Esophagus muscularis mucosa (tissue), 4 donors: ENCODE data around the gene CLBA1. TPM values are rescaled to one million over a fixed set of nuclear protein-coding genes. Genes with fewer than 3 reads are reported as not detected.

Experiments used
- DNase-seq: peaks from one replicate; pipeline ENCODE4 v3.0.0-alpha.2; 2017; ENCODE audit errors: extremely low spot score
- H3K27ac ChIP-seq, 4 donors: fragments of 200-600 bp; sonication (generic); replicated peaks in 1 of 4; 1 replicate in 3 of 4; 2 replicates in 1 of 4; pipeline ENCODE4 v1.5.1; 2016 to 2019; ENCODE audit warnings: mild to moderate bottlenecking in 1 of 4
- H3K27me3 ChIP-seq, 4 donors: fragments of 200-600 bp; sonication (generic); one replicate each; pipeline versions ENCODE4 v1.5.1 to v1.6.0; 2016 to 2019
- H3K36me3 ChIP-seq, 4 donors: fragments of 200-600 bp; sonication (generic); one replicate each; pipeline ENCODE4 v1.5.1; 2016 to 2019
- H3K4me1 ChIP-seq, 4 donors: fragments of 200-600 bp; sonication (generic); one replicate each; pipeline ENCODE4 v1.5.1; 2016 to 2019
- H3K4me3 ChIP-seq, 4 donors: fragments of 200-600 bp; sonication (generic); 1 replicate in 2 of 4; 2 replicates in 2 of 4; pipeline ENCODE4 v1.5.1; 2016 to 2019; ENCODE audit warnings: mild to moderate bottlenecking in 4 of 4, moderate library complexity in 1 of 4
- H3K9me3 ChIP-seq, 4 donors: fragments of 200-600 bp; sonication (generic); 1 replicate in 3 of 4; 2 replicates in 1 of 4; pipeline ENCODE4 v1.5.1; 2016 to 2019
- EP300 ChIP-seq: sonication (generic); formaldehyde crosslinking; IDR thresholded peaks from one replicate; pipeline ENCODE4 v1.6.1; 2017; ENCODE audit warnings: antibody characterized with exemption
- POLR2A ChIP-seq: fragments of 450-650 bp; IDR thresholded peaks from one replicate; pipeline ENCODE4 v1.6.1; 2017; ENCODE audit warnings: antibody characterized with exemption, moderate library complexity, mild to moderate bottlenecking, low read depth
- POLR2AphosphoS5 ChIP-seq, 2 donors: sonication (generic); formaldehyde crosslinking; IDR thresholded peaks; one replicate each; pipeline ENCODE4 v1.6.1; 2017; ENCODE audit warnings: antibody characterized with exemption in 2 of 2
- WGBS: methylation state at CpG from one replicate; pipeline ENCODE4 v1.1.5; 2018; 5-methylcytosine and 5-hydroxymethylcytosine counted together
- intact Hi-C: fragments of 100-400 bp; cut with DNase I; formaldehyde crosslinking; loops from one replicate; pipeline ENCODE4 v1.15.1; 2023
- total RNA-seq, 4 donors: library from RNA; depleted of rRNA; stranded (reverse); fragments of >200 nt; gene quantifications; one replicate each; pipeline versions ENCODE4 v1.1.0 to v1.2.1, GENCODE V29; 2016
- TF ChIP-seq, protein P1 (sequence below), 3 experiments: fragments of 200-600 bp in 2 of 3; fragments of 450-650 bp in 1 of 3; sonication (generic) in 2 of 3; IDR thresholded peaks; one replicate each; pipeline ENCODE4 v1.5.1; 2017 to 2019; ENCODE audit warnings: antibody characterized with exemption in 3 of 3, mild to moderate bottlenecking in 2 of 3, moderate library complexity in 1 of 3

The CLBA1 gene
- total RNA-seq, 4 donors from 2014 or later: 3.7 to 9.8 (median 6.7) TPM

DNA sequence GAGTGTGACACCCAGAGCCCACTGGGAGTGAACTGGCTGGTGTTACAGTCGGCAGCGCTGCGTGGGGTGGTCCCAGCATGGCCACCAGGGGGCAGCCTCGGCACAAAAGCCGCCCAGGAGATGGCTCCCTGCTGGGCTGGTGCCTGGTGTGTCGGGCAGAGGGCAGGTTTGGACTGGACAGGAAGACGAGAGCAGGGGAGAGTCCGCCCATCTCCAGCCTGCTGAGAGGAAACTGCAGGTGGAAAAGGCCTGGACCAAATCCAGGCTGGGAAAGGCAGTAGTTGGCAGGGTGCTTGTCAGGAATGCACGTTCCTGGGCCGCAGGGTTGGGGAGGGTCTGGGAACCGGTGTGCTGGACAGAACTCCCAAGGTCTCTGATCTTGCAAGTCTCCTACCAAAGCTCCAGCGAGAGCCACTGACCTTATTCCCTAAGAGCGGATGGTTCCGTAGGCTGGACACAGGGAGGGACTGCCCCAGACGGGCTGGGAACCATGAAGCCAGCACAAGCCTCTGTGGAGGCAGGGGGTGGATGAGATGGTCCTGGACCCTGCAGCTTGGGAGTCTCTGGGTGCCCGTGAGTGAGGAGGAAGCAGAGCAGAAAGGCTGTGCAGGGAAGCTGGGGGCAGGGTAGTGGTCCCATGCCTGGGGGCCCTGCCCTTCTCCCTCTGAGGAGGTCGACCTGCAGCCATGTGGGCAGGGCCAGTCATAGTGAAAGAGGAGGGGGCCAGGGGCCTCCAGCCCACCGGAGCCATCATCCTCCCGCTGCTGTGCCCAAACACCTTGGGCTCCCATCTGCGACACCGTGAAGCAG is 9.2 kb upstream of the CLBA1 start:
- no peak for DNase-seq
- 26% methylated on average over 14 of the region's 21 CpGs for WGBS
- Histone ChIP-seq H3K27me3 (no peaks in the 10 kb centered on the region), H3K36me3 (no peaks in the 10 kb centered on the region), H3K4me1 (peaks cover 82 to 100% (median 93%) of the 10 kb centered on the region in 4 donors), H3K9me3 (no peaks in the 10 kb centered on the region), H3K27ac (peak overlapping the region; percentile 87 to 99 (median 94)), H3K4me3 (peak overlapping the region in 3 of 4 donors; percentile 64 to 70 (median 67))
- TF ChIP-seq EP300 (no peak), POLR2A (no peak), POLR2AphosphoS5 (IDR thresholded peaks at IDR 0.05) (peak; percentile 33 to 71)
- TF ChIP-seq, protein P1, sequence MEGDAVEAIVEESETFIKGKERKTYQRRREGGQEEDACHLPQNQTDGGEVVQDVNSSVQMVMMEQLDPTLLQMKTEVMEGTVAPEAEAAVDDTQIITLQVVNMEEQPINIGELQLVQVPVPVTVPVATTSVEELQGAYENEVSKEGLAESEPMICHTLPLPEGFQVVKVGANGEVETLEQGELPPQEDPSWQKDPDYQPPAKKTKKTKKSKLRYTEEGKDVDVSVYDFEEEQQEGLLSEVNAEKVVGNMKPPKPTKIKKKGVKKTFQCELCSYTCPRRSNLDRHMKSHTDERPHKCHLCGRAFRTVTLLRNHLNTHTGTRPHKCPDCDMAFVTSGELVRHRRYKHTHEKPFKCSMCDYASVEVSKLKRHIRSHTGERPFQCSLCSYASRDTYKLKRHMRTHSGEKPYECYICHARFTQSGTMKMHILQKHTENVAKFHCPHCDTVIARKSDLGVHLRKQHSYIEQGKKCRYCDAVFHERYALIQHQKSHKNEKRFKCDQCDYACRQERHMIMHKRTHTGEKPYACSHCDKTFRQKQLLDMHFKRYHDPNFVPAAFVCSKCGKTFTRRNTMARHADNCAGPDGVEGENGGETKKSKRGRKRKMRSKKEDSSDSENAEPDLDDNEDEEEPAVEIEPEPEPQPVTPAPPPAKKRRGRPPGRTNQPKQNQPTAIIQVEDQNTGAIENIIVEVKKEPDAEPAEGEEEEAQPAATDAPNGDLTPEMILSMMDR (IDR thresholded peaks at IDR 0.05): peak; percentile 93 to 97 (median 93)
- intact Hi-C loops: loop anchor here (1.0 kb wide), 1 partner anchor 70 kb away; no protein-coding TSS in a partner anchor

DNA sequence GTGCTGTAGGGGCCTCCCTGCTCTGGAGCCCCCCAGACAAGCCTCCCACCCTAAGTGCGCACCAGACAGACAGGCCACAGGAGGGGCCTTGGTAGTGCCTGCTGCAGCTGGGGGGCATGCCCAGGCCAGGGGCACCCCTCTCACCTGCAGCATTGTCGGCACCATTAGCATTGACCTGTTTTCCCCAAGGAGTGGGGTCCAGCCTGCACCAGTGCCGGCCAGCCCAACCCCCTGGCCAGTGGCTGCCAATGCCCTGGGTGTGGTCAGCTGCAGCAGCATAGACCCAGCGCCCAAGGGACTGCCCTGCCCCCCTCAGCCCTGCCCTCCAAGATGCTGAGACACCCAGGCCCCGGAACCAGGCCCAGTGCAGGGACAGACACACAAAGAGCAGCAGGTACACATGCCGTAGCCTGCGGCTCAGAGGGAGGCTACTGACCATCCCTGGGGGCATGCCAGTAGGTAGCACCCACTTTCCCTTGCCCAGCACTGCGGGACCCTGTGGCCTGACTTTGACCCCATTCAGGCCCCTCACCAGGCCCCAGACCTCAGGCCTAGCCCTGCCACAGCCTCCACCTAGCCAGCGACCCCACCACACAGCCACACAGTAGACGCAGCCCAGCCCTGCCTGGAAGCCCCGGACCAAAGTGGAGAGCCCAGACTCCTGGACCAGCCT is 8.4 kb upstream of the CLBA1 start:
- no peaks in the 10 kb centered on the region for H3K27me3 ChIP-seq
- intact Hi-C loops: no loop called here
- peak overlapping the region; percentile 64 to 73 (median 68) for H3K4me3 ChIP-seq
- no peak for TF ChIP-seq POLR2AphosphoS5 (IDR thresholded peaks at IDR 0.05)
- TF ChIP-seq POLR2A: no peak
- TF ChIP-seq, protein P1 (IDR thresholded peaks at IDR 0.05): no peak
- no peak for TF ChIP-seq EP300
- no peaks in the 10 kb centered on the region for H3K9me3 ChIP-seq
- no peaks in the 10 kb centered on the region for H3K36me3 ChIP-seq
- WGBS: 53% methylated on average over 3 of the region's 11 CpGs
- no peak for DNase-seq
- peaks cover 74 to 94% (median 85%) of the 10 kb centered on the region in 4 donors for H3K4me1 ChIP-seq
- H3K27ac ChIP-seq: peak overlapping the region; percentile 69 to 96 (median 90)

DNA sequence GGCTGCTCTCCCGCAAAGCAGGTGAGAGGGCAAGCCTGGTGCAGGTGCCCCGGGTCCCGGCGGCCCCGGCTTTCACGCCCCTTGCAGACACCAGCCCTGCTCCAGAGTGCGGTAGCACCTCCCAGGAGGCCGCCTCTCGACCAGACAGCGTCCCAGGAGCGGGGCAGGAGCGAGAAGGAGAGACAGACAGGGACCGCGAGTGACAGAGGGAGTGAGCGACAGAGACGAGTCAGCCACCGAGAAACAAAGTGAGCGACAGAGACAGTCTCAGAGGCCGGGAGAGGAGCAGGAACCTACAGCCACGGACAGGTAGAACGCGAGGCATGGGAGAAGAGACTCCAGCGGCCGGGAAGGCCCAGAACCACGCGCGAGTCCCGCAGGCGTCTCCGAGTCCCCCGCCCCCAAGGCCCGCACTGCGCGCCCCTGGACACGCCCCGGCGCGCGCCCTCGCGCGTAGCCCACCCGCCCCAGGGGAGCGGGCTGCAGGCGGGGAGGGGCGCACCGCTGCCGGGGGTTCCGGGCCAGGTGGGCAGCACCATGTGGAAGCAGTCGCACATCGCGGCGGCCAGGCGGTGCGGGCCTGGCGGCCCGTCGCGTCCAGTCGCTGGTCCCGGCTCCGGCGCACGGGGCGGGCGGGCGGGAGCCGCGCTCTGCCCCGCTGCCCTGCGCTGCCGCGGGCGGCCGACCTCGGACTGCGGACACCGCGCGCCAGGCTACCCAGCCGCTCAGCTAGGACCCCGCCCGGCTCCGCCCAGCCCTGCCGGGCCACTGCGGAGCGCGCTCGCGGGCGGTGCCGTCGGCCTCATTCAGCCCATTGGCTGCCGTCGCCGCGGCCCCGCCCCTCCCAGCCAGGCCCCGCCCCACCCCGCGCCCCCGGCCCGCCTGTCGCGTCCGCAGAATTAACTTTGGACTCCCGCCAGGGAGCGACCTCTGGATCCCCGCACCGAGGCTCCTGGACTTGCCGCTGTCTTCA is 7.6 kb upstream of the CLBA1 start, which contains the start of gene AHNAK2:
TSS of gene AHNAK2 (minus strand) at position 694 of the 973 bp plus-strand sequence. CDS start at position 557, 137 bp downstream.
- TF ChIP-seq POLR2A (no peak), POLR2AphosphoS5 (IDR thresholded peaks at IDR 0.05) (peak; percentile 53 to 59)
- Histone ChIP-seq H3K9me3 (no peaks in the 10 kb centered on the region), H3K27me3 (no peaks in the 10 kb centered on the region), H3K4me3 (peak within 1 kb of the TSS; percentile 64 to 73 (median 68)), H3K4me1 (peaks cover 66 to 86% (median 77%) of the 10 kb centered on the region in 4 donors), H3K36me3 (no peaks in the 10 kb centered on the region), H3K27ac (peak within 1 kb of the TSS; percentile 76 to 96 (median 90))
- 6% methylated on average over 30 of the region's 111 CpGs for WGBS
- intact Hi-C loops: no loop called here
- no peak for DNase-seq

DNA sequence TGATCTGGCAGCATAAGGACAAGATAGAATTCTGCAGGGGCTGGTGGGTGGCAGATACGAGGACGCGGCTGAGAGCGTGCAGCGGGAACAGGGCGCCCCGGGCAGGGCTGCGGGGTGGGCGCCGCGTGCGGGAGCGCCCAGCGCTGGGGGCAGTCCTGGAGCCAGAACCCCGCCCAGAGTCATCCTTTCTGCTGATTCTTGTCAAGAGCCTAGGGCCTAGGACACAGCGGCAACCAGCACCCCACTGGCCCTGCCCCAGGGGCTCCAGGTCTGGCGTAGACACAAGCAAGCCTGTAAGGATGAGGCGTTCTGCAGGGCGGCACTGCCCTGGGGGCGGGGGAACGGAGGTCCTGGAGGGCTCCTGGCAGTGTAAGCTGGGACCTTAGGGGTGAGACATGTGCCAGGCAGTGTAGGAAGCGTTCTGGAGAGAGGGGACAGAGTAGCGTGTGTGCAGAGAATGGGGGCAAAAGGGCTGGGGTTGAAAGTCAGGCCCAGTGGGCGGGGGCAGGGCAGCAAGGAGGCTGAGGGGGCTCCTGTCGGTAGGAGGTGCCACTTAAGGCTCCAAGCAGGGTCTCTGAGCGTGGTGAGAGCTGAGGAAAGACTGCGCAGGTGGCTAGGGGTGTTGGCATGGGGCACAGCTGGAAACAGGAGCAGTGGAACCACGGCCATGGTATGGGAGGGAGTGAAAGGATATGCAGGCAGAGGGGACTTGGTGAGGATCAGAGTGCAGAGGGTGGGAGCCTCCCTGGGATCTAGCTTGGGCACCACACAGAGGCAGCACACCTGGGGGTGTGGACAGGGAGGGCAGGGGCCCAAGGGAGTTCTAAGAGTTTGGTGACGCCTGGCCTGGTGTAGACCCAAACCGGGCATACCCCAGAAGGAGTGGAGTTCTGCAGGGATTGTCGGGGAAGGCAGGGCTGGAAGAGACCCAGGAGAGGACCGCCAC is 6.6 kb upstream of the CLBA1 start:
- peaks cover 58 to 75% (median 67%) of the 10 kb centered on the region in 4 donors for H3K4me1 ChIP-seq
- 59% methylated on average over 32 of the region's 32 CpGs for WGBS
- H3K9me3 ChIP-seq: no peaks in the 10 kb centered on the region
- DNase-seq: no peak
- peak overlapping the region; percentile 76 to 92 (median 82) for H3K27ac ChIP-seq
- no peaks in the 10 kb centered on the region for H3K36me3 ChIP-seq
- intact Hi-C loops: no loop called here
- no peaks in the 10 kb centered on the region for H3K27me3 ChIP-seq
- TF ChIP-seq EP300: no peak
- H3K4me3 ChIP-seq: peak overlapping the region; percentile 64 to 73 (median 68)
